Stimulated activated CD8-positive, alpha-beta memory T cell treated with anti-CD3 and anti-CD28 coated beads, Interleukin-12 subunit alpha, Interleukin-12 subunit beta, amount 100 ng/mL, for 1 hour (primary cell): ENCODE measurements around the gene NBEAL2.
"Not testable (repeated sequence)": the region's sequence is repeated elsewhere in the genome, so short reads cannot be mapped to it uniquely, and the experiment has no call there.

Experiments
- DNase-seq: peaks from one replicate; pipeline ENCODE4 v3.0.0-alpha.2; 2020; ENCODE audit warnings: low read depth

NBEAL2 gene

DNA sequence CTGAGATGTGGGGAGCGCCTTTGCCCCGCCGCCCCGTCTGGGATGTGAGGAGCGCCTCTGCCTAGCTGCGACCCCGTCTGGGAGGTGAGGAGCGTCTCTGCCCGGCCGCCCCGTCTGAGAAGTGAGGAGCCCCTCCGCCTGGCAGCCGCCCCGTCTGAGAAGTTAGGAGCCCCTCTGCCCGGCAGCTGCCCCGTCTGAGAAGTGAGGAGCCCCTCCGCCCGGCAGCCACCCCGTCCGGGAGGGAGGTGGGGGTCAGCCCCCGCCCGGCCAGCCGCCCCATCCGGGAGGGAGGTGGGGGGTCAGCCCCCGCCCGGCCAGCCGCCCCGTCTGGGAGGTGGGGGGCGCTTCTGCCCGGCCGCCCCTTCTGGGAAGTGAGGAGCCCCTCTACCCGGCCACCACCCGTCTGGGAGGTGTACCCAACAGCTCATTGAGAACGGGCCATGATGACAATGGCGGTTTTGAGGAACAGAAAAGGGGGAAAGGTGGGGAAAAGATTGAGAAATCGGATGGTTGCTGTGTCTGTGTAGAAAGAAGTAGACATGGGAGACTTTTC, 15.4 kb upstream of the NBEAL2 start:
- not testable (repeated sequence) for DNase-seq

DNA sequence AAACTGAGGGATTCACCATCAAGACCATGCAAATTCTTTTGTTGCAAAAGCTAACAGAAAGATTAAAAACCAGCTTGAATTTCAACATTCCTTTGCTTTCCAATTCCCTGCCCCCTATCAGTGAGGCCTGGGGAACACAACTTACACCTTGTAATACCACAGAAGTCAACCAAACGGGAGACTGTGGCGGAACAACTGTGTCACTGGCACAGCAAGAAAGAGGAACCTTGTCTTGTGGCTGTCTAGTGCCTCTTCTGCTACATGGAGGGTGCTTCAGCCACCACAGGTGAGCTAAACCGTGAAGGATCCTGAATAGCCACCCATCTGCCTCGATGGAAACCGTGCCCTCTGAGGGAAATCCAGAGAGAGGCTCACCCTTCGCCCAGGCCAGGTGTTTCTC, 14.3 kb upstream of the NBEAL2 start:
- no peak for DNase-seq

DNA sequence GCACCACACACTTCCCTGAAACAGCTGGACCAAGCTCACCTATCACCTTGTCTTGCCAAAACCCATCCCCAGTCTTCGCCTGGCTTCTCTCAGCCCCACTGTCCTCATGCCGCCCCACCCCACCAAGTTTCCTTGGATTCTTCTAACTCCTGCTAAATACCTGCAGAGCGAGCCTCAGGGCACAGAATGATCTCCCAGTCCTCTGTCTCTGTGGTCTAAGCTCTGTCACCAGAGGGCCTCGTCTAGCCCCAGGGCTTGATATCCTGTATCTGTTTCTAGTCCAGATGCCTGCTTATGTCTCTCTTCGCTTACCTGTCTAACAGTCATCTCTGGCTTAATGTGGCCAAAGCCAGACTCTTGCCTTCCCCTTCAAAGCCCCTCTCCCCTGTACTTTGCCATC, 12.7 kb upstream of the NBEAL2 start:
- DNase-seq = no peak

DNA sequence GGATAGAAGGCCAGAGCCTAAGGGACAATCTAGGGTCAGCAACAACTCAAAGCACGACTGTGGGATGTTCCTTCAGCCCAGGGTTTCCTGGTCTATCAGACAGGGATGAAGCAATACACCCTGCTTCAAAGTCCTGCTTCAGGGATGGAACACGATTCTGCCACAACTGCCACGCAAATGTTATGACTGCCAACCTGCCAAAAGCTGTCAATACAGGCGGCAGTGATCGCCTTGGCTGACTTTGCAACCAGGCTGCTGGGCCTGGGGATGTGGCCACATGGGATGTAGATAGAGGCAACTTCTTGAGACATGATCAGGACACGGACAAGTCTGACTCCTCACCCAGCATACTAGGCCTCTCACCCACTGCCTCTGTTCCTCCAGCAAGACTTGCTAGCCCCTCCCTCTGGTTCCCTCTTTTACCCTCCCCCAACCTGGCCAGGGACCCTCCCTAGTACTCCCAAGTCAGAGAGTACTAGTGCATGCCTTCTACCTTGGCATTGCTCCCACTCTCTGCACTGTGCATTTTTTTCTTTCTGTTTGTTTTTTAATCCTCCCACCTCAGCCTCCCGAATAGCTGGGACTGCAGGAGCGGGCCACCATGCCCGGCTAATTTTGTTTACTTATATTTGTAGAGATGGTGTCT, 10.6 kb upstream of the NBEAL2 start:
- DNase-seq = no peak

DNA sequence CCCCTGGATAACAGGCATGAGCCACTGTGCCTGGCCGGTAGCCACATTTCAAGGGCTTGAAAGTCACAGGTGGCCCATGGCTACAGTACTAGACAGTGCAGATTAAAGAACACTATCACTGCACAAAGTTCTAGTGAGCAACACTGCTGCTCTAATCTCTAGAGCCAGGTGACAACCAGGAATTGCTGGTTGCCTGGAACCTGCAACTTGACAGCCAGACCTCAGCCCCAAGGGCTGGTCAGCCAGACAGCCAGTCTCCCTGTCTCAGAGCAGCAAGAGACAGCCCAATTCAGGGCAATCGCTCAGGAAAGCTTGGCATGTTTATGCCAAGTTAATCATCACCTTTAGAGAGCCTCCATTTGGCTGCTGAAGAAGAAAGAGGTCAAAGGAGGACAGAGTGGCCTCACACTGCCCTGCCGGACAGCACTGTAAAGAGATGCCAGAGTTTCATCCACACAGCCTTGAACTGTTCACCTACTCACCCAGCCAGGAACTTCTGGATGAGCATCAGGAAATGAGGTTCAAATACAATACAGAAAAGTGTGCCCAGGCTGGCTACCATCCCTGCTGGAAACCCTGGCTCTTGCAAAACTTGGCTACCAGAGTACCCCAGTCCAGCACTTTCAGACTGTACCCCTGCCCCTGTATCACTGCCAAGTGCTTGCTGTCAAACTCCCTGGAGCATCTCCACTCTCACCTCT, 8.9 kb upstream of the NBEAL2 start:
- no peak for DNase-seq

DNA sequence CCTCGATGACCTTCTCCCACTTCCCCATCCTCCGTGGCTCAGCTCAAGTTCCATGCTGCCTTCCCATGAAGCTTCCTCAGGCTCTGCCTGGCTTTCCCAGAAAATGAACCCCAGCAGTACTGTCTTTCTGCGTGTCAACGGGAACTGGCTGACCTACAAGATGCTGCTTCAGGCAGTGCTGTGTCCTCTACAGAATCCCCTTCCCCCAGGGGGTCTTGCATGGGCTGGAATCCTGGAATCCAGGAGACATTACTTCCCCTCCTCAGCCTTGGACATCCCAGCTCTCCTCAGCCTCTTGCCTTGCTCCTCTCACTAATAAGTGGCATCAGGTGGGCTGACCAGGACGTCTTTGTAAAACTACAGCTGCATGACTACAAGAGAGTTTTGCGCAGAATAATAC, 8.3 kb upstream of the NBEAL2 start:
- no peak for DNase-seq

DNA sequence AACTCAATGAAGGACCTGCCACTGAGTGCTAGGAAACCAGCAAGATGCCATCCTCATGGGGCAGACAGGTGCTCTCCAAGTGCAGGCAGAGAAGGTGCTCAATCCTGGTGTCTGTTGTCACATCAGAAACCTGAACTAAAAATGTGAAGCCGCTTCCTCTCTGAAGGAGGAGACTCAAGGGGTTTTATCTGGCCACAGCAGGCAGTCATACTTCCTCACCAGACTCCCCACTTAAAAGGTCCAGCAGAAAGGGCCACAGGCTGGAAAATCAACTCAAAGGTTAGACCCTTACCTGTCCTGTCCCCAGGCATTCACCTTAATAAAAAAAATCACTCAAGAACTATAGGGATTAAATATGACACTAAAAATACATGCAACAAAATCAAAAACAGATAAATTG, 7.7 kb upstream of the NBEAL2 start:
- DNase-seq = no peak

DNA sequence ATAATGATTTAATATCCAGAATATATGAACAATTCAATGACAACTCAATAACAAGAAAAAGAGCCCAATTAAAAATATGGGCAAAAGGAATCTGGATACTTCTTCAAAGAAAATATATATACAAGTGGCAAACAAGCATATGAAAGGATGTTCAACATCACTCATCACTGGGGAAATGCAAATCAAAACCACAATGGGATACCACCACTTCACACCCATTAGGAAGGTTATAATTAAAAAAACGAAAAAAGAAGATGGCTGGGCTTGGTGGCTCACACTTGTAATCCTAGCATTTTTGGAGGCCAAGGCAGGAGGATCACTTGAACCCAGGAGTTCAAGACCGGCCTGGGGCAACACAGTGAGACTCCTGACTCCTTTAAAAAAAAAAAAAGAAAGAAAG, 7.1 kb upstream of the NBEAL2 start:
- DNase-seq = no peak

DNA sequence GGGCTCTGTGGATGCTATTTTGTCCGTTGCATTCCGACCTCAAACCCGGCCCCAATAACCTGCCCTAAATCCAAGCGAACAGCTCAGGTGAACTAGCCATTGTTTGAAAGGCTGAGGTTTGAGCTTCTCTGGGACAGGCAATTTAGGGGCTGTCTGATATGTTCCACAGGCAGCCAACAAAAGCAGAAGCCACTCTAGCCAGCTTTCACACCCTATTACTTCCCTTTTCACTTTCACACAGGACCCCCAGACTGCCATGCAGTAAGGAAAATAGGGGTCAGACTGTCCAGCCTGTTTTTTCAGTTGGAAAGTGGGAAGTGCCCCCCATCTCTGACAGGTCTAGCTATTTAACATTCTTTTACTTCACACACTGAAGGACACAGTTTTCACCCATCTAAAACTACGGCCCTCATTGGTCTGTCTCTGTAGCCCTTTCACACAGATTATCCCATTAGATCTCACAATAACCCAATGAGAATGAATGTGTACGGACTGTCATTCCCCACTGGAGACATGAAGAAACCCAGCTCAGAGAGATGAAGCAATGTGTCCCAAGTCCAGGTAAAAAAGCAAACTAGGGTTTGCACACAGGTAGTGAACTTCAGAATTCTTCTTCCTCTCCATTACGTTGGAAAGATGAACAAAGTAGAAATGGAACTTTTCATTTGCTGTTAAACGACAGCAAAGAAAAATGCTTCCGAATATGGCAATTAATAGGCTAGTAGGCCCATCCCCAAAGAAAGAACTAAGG, 4.9 kb upstream of the NBEAL2 start:
- DNase-seq = no peak

DNA sequence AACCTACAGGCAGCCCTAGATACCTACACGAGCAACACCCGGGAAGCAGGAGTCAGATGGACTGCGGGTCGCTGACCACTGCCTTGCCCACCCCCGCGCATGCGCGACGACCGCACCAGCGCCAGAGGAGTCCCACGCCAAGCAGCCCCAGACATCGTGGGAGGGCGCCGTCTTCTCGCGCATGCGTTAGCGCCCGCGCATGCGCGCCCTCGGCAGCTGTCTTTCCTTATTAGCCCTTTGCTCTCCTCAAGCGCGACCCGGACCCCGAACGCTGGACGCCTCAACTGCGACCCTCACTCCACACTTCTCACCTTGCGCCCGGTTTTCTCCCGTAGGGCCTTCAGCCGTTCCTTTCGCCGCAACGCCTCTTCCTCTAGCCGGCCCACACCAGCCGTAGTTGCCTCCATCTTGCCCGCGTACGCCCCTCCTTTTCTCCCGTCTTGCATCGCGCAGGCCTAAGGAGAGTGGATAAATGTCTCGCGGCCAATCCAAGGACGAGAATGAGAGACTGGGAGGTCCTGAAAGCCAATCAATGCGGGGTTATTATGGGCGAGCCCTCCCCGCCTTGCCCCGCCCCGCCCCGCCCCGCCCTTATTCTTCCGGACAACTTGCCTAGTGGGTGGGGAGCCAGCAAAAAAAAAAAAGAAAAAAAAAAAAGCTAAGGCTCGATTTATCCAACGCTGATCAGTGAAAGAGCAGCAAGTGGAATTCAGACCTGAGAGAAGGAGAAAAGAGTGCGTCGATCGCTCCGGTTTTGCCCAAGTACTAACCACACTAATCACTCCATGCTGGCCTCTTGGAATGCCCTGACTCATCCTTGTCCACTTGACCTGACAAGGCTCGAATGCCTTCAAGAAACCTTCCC, 2.9 kb upstream of the NBEAL2 start, which contains the start of gene CCDC12:
Gene CCDC12 (minus strand): TSS at position 420 of the 865 bp plus-strand sequence. CDS start 13 bp downstream, at position 407.
- DNase-seq = peak; percentile 86

DNA sequence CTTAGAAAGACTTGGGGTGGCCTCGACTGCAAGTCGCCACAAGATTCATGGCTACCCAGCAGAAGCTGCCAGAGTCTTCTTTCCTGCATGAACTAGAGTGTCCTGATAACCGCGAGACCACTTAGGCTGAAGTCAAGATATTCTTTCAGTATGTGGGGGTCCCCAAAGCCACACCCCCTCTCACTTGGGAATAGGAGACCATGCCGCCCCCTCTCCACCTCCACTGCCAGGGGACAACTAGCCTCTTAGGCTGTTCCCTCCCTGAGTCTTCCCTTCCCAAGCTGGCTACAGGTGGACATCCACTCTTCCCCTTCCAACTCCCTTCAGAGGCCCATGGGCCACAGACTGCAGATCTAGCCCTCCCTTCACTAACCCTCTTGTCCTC, 1.7 kb upstream of the NBEAL2 start:
- no peak for DNase-seq

DNA sequence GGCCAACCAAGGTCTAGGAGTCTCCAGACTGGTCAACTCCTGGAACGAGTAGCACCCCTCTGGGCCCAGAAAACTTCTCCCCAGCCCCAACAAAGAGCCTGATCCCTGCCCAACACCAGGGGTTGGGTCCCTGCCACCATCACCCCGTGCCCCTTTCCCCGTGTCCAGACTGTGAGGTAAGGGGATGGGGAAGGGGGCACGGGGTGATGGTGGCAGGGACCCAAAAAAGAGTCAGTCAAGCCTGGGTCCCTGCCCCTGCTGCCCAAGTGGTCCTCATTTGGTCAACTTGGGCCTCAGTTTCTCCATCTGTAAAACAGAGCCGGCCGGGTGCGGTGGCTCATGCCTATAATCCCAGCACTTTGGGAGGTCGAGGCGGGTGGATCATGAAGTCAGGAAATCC, 1.1 kb upstream of the NBEAL2 start:
- DNase-seq = no peak

DNA sequence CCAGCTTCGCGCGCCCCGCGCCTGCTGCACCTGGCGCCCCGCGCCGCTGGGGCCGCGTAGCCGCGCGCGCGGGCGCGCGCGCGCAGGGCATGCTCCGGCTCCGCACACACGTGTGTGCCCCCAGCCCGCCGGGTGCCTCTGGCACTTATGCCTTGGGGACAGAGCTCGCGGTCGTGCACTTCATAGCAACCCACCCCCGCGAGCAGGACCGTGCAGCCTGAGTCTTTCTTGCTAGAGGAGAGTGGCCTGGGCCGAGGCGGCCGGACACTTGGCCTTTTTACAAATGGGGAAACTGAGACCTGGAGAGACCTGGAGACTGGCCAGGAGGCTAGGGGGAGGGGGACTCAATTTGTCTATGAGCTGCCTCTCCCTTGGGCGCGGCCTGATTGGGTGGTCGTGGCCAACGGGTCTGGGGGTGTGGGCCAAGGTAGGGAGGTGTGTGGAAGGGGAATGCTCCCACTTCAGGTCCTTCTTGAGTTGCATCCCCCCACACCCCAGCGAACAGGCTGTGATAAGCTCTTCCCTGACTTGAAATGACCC, 562 bp downstream of the NBEAL2 start:
- DNase-seq = no peak

DNA sequence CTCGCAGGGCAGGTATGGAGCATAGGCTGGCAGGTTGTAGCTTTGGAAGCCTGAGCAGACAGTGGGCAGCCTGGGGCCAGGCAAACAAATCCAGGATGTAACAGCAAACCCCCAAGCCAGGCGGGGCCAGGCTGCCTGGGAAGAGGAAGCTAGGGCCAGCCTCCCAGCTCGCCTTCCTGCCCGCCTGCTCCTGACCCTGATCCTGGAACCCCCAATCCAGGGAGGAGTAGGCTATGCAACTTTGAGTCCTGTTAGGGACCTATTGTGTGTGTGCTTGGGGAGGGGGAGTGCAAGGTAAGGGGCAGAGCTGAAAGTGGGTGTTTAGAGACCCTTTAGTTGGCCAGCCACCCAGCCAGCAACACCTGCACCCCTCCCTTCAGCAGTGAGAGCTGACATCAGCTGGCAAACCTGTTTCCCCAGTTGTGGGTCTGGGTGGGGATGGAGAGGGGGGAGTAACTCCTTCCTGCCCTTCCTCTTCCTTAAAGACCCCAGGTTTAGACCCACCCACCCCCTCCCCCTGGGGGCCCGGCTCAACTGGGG, 2.5 kb downstream of the NBEAL2 start:
- no peak for DNase-seq

DNA sequence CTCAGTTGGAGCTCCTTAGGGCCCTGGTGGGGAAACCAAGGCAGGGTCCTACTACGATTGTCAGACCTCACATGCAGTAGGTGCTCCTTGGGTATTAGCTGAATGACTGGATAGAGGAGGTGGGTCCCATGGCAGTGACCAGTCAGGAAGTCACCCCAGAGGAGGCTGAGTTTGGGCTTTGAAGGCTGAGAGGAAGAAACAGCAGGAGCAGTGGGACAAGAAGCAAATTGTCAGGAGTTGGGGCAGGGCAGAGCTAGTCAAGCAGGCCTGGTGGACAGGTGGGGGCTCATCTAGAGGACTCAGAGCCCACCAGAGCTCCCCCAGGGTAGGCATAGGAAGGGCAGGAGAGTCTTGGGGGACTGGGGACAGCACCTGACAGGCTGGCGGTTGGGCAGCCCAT, 3.1 kb downstream of the NBEAL2 start:
- no peak for DNase-seq

DNA sequence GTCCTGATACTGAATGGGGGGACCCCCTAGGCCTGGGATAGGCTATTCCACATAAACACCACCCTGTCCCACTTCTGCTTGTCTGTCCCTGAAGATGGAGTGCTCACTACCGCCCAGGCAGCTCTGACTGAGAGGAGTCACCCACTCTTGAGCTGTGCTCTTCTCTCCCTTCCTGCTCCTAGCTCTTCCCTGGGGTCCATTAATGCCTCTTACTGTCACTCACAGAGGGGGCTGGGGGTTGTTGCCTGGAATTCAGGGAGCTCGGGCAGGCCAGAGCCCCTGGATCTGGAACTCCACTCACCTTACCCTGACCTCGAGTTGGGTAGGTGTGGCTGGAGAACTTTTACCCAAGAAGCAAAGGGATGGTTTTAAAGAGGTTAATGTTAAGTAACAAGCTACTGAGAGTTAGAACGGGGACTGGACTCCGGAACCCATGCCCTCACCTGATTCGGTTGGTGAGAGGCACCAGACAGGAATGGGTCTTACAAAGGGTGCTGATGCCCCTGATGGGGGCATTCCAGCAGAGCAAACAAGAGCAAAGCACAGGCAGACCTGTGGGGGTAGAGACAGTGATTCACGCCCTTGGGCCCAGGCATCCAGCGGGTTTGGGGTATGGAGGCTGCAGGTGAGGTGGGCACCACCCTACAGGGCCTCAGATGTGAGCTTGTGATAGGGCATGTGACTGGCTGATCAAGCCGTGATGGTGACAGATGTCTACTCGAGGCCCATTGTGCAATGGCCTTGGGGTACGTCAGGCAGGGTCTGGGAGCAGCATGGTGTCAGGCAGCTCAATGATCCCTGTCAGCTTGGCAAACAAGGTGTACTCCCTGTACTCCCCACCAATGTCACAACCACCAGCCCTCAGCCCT, 5.4 kb downstream of the NBEAL2 start:
- no peak for DNase-seq

DNA sequence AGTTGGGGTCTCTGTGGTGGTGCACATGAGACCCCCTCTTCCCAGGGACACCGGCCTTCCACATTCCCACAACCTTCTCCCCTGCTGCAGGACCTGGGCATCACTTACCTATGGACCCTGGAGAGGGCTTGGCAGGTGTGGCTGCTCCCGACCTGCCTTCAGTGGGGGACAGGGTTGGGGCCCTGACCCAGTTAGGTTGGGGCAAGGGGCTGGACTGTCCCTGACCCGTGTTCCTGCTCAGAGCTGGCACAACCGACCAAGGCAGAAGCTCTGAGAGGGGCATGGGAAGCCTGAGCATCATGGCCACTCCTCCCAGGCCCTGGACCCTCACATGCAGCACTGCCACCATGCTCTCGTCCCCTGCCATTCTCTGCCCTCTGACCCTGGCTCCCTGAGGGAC, 6.1 kb downstream of the NBEAL2 start:
- no peak for DNase-seq

DNA sequence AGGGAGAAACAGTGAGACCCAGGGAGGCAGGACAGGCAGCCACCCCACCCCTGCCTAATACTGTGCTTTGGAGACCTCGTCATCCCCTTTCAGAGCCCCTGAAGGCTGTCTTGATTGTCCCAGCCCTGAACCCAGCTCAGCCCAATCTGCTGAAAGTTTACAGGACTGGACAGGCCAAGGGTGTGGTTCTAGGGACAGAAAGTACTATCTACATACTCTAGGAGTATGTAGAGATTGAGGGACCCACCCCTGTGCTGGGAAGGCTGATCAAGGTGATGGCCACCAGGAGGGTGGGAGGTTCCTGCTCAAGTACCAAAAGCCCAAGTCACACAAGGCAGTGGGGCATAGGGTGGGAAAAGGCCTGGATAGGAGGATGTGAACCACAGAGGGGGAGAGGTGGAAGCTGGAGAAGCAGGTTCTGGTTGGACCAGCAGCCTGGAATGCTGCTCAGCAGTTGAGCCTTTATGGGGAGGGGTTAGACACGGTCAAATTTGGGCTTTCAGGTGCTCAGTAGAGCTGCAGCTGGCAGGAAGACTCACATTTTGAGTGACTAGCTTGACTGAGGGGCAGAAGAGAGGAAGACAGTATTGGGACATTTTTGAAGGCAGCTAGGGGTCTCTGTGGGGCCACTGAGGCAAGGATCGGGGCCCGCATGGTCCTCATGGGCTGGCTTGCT, 6.7 kb downstream of the NBEAL2 start:
- no peak for DNase-seq

DNA sequence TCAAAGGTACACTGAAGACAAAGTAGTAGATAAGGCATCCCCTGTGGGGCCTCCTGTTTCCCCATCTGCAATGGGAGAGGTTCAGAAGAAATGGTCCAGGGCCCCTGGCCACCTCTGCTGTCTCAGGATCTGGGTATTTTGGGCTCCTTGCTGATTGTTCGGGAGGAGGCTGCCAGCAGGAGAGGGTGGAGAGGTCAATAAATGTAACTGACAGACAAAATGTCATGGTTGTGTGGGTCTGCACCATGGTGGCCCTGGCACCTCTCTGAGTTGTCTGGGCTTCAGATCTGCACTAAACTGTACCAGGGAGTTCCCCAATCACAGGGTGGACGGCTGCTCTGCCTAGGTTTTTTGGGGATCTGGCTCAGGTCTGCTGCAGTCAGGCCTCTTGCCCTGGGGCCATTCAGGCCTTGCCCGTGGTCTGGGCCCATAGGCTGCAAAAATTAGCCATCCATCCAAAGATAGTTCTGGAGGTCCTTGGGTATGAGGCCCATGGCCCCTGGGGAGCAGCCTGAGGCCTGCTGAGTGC, 7.4 kb downstream of the NBEAL2 start:
- DNase-seq = no peak

DNA sequence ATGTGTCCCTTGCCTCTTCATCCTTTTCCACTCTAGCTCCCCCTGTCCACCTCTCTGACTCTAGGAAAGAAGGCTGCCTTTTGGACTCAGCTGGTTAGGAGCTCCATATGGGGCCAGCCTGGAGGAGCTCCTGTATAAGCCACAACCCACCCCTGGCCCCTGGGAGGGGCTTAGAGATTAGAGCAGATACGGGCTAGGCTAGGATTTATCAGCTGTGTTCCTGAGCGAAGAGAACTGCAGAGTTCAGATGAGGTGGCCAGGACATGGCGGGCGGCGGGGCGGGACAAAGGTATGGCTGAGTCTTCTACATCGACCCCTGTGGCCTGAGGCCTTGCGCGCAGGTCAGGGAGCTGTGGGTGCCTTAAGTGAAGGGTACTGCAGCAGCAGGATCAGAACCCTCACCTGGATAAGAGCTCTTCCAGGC, 7.9 kb downstream of the NBEAL2 start:
- no peak for DNase-seq
